A549 (cell line): ENCODE measurements around the gene HOGA1.

Experiments
- CHD2 ChIP-seq: fragments of 150-350 bp; IDR thresholded peaks from 2 replicates; pipeline ENCODE4 v1.6.1; 2014; ENCODE audit warnings: low read length; ENCODE audit not compliant: partially characterized antibody
- EP300 ChIP-seq, 2 experiments: fragments of >200 bp; sonication (Bioruptor Twin); formaldehyde crosslinking; IDR thresholded peaks; 2 replicates in 1 of 2; 3 replicates in 1 of 2; pipeline ENCODE4 v1.6.1; 2016 to 2017
- ESRRA ChIP-seq: fragments of 150-350 bp; IDR thresholded peaks from 2 replicates; pipeline ENCODE4 v1.6.1; 2014; ENCODE audit warnings: mild to moderate bottlenecking, low read length, borderline replicate concordance
- GATA3 ChIP-seq: IDR thresholded peaks from 2 replicates; pipeline ENCODE4 v1.6.1; 2012; ENCODE audit warnings: borderline replicate concordance
- KDM1A ChIP-seq: fragments of 200-600 bp; sonication (generic); IDR thresholded peaks from 2 replicates; pipeline ENCODE4 v1.6.1; 2016; ENCODE audit warnings: low read depth, mild to moderate bottlenecking
- POLR2A ChIP-seq: IDR thresholded peaks from 2 replicates; pipeline ENCODE4 v1.6.1; 2012; ENCODE audit warnings: mild to moderate bottlenecking, low read length
- POLR2AphosphoS2 ChIP-seq: conservative IDR thresholded peaks from 2 replicates; pipeline ENCODE4 v1.6.1; 2012; ENCODE audit warnings: low read length, improper control_type of control experiment, inconsistent platforms
- RAD21 ChIP-seq, 2 experiments: fragments of >200 bp in 1 of 2; sonication (Bioruptor Twin) in 1 of 2; formaldehyde crosslinking in 1 of 2; IDR thresholded peaks in 1 of 2; conservative IDR thresholded peaks in 1 of 2; 2 replicates in 1 of 2; 3 replicates in 1 of 2; pipeline ENCODE4 v1.6.1; 2012 to 2018; ENCODE audit warnings: inconsistent platforms in 1 of 2
- RCOR1 ChIP-seq: fragments of 150-350 bp; IDR thresholded peaks from 2 replicates; pipeline ENCODE4 v1.6.1; 2014; ENCODE audit warnings: antibody characterized with exemption, low read length, low read depth
- SMC3 ChIP-seq: fragments of >200 bp; sonication (Bioruptor Twin); formaldehyde crosslinking; IDR thresholded peaks from 3 replicates; pipeline ENCODE4 v1.6.1; 2018; ENCODE audit warnings: inconsistent platforms
- ZSCAN20 ChIP-seq: fragments of 250-450 bp; sonication (Bioruptor Pico); IDR thresholded peaks from 2 replicates; pipeline ENCODE4 v1.8.0; 2022; ENCODE audit warnings: mild to moderate bottlenecking, moderate library complexity
- TF ChIP-seq, protein P1 (sequence below): fragments of >200 bp; sonication (Bioruptor Twin); formaldehyde crosslinking; IDR thresholded peaks from 3 replicates; pipeline ENCODE4 v1.5.1; 2016
- TF ChIP-seq, protein P2 (sequence below): IDR thresholded peaks from 2 replicates; pipeline ENCODE4 v1.6.1; 2012

DNA sequence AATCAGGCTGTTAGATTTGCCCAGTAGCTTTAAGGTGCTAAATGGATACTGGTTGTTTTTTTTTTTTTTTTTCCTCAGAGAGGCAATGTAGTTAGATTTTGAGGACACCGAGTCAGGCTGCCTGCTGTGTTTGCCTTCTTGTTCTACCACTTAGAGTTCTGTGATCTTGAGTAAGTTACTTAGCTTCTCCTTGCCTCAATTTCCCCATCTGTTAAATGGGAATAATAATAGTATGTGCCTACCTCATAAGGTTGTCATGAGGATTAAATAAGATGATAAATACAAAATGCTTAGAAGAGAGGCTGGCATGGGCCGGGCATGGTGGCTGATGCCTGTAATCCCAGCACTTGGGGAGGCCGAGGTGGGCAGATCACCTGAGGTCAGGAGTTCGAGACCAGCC, 34.5 kb downstream of the HOGA1 start:
- TF ChIP-seq, protein P1, sequence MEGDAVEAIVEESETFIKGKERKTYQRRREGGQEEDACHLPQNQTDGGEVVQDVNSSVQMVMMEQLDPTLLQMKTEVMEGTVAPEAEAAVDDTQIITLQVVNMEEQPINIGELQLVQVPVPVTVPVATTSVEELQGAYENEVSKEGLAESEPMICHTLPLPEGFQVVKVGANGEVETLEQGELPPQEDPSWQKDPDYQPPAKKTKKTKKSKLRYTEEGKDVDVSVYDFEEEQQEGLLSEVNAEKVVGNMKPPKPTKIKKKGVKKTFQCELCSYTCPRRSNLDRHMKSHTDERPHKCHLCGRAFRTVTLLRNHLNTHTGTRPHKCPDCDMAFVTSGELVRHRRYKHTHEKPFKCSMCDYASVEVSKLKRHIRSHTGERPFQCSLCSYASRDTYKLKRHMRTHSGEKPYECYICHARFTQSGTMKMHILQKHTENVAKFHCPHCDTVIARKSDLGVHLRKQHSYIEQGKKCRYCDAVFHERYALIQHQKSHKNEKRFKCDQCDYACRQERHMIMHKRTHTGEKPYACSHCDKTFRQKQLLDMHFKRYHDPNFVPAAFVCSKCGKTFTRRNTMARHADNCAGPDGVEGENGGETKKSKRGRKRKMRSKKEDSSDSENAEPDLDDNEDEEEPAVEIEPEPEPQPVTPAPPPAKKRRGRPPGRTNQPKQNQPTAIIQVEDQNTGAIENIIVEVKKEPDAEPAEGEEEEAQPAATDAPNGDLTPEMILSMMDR: no peak
- TF ChIP-seq EP300 (IDR thresholded peaks at IDR 0.05) (no peak), POLR2A (no peak), POLR2AphosphoS2 (no peak), KDM1A (no peak), CHD2 (no peak), SMC3 (no peak), ZSCAN20 (CRISPR knock-in tag) (no peak), RCOR1 (no peak), ESRRA (no peak), GATA3 (no peak), RAD21 (conservative IDR thresholded peaks at IDR 0.05 in 1 of 2, IDR thresholded peaks at IDR 0.05 in 1 of 2) (no peak)
- TF ChIP-seq, protein P2, sequence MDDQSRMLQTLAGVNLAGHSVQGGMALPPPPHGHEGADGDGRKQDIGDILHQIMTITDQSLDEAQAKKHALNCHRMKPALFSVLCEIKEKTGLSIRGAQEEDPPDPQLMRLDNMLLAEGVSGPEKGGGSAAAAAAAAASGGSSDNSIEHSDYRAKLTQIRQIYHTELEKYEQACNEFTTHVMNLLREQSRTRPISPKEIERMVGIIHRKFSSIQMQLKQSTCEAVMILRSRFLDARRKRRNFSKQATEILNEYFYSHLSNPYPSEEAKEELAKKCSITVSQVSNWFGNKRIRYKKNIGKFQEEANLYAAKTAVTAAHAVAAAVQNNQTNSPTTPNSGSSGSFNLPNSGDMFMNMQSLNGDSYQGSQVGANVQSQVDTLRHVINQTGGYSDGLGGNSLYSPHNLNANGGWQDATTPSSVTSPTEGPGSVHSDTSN: no peak
